SW480 (cell line): ENCODE data around the gene NRIP1.
"Not testable (repeated sequence)": the region's sequence is repeated elsewhere in the genome, so short reads cannot be mapped to it uniquely, and the experiment has no call there.

Experiments
- DNase-seq: peaks from one replicate; pipeline ENCODE4 v3.0.0-alpha.2; 2016; ENCODE audit warnings: low spot score

The NRIP1 gene

DNA sequence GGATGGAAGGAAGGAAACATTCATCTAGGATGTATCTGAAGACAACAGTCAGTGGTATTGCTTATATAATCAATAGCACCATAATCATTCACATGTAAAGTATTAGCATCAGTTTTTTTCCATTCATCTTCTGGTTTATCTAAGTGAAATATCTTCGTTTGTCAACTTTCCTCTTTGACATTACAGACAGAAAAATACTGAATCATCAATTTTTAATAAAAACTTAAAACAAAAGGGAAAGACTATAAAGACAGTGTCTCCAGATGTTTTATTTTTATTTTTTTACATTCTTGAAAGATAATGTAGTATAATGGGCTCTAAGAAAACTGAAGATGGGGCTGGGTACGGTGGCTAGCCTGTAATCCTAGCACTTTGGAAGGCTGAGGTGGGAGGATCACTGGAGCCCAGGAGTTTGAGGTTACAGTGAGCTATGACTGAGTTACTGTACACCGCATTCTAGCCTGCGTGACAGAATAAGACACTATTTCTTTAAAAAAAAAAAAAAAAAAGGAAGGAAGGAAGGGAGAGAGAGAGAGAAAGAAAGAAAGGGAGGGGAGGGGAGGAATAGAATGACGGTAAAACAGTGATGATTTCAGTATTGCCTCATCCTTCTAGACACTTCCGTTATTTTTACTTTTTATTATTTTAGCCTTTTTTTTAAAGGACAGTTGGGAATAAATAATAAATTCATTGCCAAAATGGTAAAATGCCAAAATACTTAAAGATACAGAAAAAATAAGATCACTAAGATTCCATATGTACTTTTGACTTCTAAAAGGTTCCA is 89.5 kb downstream of the NRIP1 start:
- no peak for DNase-seq

GRCh38 chr21:14972678-14973077 is 92.1 kb downstream of the NRIP1 start:
- no peak for DNase-seq

GRCh38 chr21:14968821-14969220 is 96.0 kb downstream of the NRIP1 start:
- DNase-seq = no peak

DNA sequence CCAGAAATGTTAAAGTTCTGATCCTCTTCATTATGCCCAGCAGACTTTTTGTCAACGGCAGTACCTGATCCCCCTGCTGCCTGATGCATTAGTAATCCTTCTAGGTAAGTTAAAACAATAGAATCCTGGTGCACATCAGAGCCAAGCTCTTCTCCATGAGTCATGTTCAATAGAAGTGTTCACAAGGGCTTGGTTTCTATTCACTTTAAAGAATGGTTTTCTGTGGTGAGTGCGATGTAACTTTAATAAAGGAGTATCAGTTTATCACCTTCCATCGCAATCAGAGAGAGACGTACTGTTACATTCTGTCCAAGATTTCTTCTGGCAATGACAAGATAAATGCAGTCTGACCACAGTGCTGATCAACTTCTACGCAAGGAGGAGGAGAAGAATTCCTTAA is 96.8 kb downstream of the NRIP1 start:
- DNase-seq = no peak

GRCh38 chr21:14964621-14965020 is 100.2 kb downstream of the NRIP1 start:
- DNase-seq = no peak

DNA sequence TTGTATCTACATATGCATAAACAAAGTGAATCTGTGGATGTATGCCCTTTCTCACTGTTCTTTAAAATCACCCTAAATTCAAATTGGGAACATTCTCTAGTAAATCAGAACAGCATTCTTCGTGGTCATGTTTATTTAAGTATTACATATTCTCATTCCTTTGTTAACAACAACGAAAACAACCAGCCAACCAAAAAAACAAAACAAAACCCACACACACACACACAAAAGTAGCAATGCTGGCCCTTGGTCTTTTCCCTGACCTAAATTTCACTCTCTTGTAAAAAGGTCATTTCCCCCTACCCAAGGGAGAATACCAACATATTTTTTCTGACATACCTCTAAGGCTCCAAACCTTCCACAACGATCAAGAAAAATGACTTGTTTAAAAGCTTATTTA is 102.6 kb downstream of the NRIP1 start:
- no peak for DNase-seq

DNA sequence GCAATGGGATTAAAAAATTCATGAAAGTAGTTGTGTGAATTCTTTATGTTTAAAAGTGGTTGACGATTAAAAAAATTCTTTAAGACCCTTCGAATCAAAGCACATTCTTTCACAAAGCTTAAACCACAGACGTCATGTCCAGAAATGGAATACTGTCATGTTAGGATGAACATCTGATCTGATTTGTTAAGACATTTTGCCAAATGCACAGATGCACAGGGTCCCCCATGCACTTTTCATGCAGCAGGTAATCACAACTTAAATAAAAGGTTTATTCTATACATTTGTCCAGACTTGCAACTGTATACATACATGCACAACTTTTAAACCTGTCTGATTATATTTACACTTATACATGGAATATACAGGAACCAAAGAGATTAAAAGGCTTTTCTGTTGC is 103.3 kb downstream of the NRIP1 start:
- no peak for DNase-seq

- no peak for DNase-seq
These were observed 105.5 kb downstream of the NRIP1 start for GRCh38 chr21:14959343-14959742.

DNA sequence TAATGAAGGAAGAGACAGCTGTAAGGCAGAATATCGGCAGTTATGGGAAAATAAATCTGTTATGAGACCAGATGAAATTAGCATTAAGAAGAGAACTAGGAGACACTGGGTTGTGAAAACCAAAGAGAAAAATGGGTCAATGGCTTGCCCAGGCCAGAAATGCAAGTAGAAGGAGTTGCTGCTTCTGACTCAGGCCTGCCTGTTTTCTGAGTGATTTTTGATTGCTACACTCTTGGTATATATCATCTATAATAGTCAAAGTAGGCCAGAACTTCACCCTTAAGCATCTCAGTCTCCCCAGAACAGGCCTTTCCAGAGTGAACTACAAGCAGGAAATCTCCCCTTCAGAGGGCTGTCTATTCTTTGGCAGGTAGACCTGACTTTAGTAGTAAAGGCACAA is 107.0 kb downstream of the NRIP1 start:
- no peak for DNase-seq

GRCh38 chr21:14956807-14957206 is 108.0 kb downstream of the NRIP1 start:
- DNase-seq = no peak

DNA sequence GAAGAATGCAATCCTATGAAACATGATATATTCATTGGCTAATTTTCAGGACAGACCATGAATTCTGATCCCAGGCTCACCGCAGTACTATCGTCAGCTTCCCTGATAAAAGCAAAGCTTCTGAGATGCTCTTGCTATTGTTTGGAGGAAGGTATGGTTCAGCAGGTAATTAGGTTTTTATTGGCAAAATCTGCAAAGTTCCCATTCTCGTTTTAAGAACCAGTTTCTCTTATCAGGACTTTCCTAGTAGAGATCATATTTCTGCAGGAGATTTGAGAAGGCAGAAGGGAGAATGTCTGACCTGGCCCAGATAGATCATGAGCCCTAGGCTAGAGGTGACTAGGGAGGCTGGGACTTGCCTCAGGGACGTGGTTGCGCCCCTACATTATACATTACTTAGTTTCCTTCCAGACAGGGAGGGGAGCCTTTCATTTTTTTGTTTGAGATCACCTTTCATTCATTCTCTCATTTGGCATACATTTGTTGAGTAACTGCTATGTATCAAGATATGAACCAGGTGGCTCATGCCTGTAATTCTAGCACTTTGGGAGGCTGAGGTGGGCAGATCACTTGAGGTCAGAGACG is 108.8 kb downstream of the NRIP1 start:
- no peak for DNase-seq

DNA sequence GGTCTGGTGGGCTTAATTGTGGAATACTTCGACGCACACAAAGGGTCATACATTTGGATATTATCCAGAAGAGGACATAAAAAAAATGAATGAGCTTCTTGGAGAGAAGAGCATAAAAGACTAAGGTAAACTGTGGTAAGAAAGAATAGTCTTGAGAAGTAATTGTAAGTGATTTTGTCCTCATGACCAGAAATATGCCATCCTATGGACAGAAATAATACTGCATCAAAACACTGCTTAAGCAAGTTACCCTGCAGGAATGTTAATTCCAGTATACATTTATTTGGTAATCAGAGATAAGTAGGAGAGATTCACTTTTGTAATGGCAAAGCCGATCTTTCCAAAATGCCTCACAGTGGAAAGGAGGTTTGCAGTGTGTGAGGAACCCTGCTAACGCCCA is 111.9 kb downstream of the NRIP1 start:
- DNase-seq = no peak

- no peak for DNase-seq
These were observed 115.2 kb downstream of the NRIP1 start for GRCh38 chr21:14949603-14950002.

DNA sequence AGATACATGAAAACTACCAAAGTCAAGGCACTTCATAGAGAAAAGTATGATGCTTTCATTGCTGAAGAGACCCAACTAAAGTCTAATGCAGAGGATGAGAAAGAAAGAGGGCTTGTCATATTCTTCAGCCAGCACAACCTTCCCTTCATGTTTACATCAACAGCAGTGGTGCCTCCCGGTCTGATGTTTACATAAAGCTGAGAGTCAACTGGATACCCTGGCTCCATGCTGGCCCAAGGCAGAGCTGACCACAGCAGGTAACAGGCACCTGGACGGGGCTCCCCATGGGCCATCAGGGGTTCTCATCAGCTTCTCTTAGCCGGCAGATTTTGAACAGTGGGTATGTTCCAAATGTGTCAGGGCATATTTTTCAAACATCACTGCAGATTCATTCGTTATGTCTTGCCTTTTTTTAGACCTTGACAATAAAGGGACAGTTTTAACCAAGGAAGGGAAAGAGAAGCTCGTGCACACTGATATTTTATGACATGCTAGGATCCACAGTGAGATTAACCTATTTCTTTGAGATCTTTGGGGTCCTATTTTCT is 117.1 kb downstream of the NRIP1 start:
- DNase-seq = no peak

DNA sequence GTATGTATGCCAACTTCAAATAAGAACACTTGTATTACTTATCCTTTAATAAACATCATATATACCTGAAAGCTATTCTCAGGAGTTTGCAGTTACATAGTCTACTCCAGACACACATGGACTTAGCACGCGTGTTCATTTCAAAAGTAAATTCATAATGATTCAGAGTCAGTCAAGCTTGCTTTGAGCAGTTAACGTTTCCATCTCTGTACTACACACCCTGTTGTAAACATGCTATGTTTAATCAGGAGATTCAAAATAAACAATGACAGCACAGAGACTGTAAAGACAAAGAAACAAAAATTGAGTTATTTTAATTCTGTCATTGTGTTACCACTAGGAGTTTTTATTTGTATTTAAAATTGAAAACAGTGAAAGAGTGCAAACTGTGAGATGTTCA is 119.6 kb downstream of the NRIP1 start:
- DNase-seq = no peak

DNA sequence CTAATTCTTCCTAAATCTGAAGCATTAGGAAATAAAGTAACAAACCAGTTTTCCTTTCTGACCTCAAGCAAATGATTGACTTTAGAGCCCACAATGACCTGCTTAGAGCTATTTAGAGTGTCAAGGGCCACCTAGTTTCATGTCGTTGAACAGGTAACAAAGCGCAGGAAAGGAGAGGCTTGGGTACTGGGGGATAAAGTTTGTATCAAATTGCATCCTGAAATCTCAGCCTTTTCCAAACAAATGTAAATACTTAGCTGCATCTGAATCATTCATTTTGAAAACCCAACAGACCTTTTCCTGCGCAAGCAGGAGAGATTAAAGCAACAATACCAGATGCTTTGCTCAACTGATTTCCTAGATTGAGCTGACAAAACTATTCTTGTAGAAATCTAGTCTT is 121.2 kb downstream of the NRIP1 start:
- DNase-seq = no peak

DNA sequence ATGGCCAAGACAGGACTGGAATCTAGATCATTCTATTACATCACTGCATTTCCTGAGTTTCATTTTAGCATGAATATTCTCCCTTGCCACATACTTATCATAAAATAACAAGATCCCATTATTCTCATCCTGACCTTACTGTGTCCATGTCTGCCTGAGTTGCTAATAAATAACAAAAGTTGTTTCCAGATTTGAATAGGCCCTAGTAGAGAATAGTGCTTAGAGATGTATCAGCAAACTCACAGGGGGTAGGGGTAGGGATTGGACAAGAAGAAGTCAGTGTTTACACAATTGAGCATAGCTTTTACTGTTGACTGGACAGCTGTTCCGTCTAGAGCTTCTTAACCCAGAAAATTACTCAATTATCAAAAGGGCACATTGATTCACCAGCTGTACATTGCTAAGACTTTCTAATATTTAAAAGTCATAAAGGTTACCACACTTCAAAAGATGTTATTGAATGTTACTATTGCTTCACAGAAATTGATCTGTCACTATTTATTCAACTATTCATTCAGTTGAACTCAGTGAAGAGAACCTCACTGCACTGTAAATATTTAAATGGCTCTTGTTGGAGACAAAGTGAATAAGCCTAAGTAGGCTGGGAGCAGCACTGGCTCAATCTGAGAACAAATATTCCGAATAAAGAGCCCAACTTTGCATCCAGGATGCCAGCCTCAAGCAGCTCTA is 121.9 kb downstream of the NRIP1 start:
- DNase-seq = no peak

- not testable (repeated sequence) for DNase-seq
These were observed 137.5 kb downstream of the NRIP1 start for GRCh38 chr21:14927324-14927723.

GRCh38 chr21:14926186-14926585 is 138.6 kb downstream of the NRIP1 start:
- no peak for DNase-seq

GRCh38 chr21:14923468-14923867 is 141.3 kb downstream of the NRIP1 start:
- no peak for DNase-seq

DNA sequence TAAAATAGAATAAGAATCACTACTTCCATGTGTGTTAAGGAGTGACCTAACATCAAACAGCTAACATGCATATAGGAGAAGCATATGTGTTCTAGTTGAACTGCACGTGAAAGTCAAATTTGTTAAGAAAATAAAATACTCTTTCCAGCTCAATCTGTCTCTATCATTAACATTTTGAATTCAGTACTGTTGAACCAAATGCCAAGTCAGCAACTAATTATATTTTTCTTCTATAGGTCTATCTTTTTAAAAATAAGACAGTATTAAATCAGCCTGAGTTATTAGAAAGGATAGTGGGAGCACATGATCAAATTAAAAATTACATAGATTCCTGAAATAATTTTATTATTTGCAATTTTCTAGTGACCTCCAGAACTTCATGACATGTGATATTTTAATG is 141.8 kb downstream of the NRIP1 start:
- DNase-seq = no peak

GRCh38 chr21:14918527-14918926 is 146.3 kb downstream of the NRIP1 start:
- no peak for DNase-seq

DNA sequence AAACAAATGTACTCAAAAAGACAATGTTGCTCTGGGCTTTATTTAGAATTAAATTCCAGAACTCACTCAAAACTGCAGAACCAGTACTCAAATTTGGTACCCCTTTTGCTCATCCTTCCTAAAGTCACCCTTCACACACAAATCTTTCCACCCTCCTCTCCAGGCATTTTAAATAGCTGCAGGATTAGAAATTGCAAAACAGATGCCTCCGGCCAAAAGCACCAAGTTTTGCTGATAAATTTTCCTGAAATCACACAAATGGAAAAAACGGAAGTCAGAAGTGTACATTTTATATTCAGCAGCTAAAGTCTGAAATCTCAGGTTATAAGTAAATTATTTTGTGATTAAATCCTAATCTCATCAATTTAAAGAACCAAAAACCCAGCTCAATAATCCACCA is 147.0 kb downstream of the NRIP1 start:
- no peak for DNase-seq
